ENCODE measurements around the gene FASN.

FASN gene

DNA sequence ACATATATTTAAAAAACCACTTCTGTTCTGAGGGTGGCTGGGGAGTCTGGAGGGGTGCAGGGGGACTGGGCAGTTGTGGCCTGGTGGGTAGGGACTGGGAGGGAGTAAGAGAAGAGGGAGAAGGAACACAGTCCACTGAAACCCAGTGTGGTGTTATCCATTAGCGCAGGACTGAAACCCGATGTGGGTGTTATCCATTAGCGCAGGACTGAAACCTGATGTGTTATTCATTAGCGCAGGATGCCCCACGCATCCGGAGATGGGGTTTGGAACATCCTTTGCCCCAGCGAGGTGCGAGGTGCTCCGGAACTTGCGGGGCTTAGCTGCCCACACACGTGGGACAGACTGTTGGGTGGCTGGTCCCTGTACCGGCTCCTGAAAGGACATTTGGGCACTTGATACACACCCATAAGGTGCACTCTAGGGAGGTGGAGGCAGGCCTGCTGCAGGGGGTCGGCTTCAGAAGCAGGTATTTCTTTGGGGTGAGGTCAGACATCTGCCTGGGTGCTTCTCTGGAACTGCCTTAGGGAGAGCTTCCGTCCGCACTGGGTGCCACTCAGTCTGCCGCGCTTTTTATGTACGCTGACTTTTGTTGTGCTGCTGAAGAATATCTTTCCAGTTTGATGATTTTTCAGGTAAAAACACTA is 20.3 kb upstream of the FASN start:
- Histone ChIP-seq H3K27me3 (ENCODE audit: low read length) (no peaks in the 10 kb centered on the region), H3K79me2 (ENCODE audit: insufficient read depth, low read length) (no peaks in the 10 kb centered on the region), H2AFZ (ENCODE audit: low read depth, low read length, severe bottlenecking) (no peak overlapping the region), H3K9me2 (replicated peaks; ENCODE audit: insufficient read depth, low read length) (no peaks in the 10 kb centered on the region), H3K27ac (ENCODE audit: low read depth, low read length) (no peak overlapping the region), H3K9ac (ENCODE audit: low read length) (no peak overlapping the region), H3K36me3 (ENCODE audit: low read length) (no peaks in the 10 kb centered on the region), H3K4me2 (ENCODE audit: low read depth, low read length, poor library complexity, severe bottlenecking) (no peak overlapping the region), H4K20me1 (ENCODE audit: low read depth, low read length) (no peaks in the 10 kb centered on the region), H3K4me3 (ENCODE audit: insufficient read depth, low read length, poor library complexity, severe bottlenecking) (no peak overlapping the region), H3K9me3 (ENCODE audit: insufficient read depth, low read length) (no peaks in the 10 kb centered on the region), H3F3A (ENCODE audit: insufficient read depth) (no peaks in the 10 kb centered on the region)
- TF ChIP-seq, protein P1, sequence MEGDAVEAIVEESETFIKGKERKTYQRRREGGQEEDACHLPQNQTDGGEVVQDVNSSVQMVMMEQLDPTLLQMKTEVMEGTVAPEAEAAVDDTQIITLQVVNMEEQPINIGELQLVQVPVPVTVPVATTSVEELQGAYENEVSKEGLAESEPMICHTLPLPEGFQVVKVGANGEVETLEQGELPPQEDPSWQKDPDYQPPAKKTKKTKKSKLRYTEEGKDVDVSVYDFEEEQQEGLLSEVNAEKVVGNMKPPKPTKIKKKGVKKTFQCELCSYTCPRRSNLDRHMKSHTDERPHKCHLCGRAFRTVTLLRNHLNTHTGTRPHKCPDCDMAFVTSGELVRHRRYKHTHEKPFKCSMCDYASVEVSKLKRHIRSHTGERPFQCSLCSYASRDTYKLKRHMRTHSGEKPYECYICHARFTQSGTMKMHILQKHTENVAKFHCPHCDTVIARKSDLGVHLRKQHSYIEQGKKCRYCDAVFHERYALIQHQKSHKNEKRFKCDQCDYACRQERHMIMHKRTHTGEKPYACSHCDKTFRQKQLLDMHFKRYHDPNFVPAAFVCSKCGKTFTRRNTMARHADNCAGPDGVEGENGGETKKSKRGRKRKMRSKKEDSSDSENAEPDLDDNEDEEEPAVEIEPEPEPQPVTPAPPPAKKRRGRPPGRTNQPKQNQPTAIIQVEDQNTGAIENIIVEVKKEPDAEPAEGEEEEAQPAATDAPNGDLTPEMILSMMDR (IDR thresholded peaks at IDR 0.05; ENCODE audit: insufficient read depth, low read length, poor library complexity, severe bottlenecking) = no peak
- no peak for TF ChIP-seq EZH2phosphoT487 (conservative IDR thresholded peaks at IDR 0.05; ENCODE audit: low read length)

DNA sequence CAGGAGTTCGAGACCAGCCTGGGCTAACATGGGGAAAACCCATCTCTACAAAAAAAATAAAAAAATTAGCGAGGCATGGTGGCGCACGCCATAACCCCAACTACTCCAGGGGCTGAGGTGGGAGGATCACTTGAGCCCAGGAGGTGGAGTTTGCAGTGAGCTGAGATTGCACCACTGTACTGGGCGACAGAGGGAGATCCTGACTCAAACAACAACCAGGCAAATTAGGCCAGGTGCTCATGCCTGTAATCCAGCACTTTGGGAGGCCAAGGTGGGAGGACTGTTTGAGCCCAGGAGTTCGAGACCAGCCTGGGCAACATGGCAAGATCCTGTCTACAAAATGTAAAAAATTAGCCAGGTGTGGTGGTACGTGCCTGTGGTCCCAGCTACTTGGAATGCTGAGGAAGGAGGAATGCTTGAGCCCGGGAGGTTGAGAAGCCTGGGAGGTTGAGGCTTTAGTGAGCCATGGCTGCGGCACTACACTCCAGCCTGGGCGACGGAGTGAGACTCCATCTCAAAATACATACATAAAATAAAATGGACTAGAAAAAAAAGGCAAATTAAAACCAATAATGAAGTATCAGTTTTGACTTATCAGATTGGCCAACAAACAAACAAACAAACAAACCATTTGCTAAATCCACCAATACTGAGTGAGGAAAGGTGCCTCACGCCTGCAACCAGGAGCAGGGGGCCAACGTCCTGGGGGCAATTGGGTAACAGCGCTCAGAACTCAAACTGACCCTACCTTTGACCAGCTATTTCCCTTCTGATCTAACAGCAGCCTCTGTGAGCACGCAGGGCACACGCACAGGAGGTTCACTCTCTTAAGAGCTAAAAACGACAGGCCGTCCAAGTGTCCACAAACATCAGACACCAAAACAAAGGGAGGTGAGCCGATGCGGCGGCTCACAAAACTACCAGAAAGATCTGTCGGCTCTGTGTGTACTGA is 19.4 kb upstream of the FASN start:
- TF ChIP-seq, protein P1 (IDR thresholded peaks at IDR 0.05; ENCODE audit: insufficient read depth, low read length, poor library complexity, severe bottlenecking) = no peak
- no peak for TF ChIP-seq EZH2phosphoT487 (conservative IDR thresholded peaks at IDR 0.05; ENCODE audit: low read length)
- H2AFZ ChIP-seq (ENCODE audit: low read depth, low read length, severe bottlenecking) = no peak overlapping the region
- H3K9me2 ChIP-seq (replicated peaks; ENCODE audit: insufficient read depth, low read length) = no peaks in the 10 kb centered on the region
- no peaks in the 10 kb centered on the region for H3F3A ChIP-seq (ENCODE audit: insufficient read depth)
- H3K27ac ChIP-seq (ENCODE audit: low read depth, low read length) = no peak overlapping the region
- H3K9ac ChIP-seq (ENCODE audit: low read length) = no peak overlapping the region
- no peak overlapping the region for H3K4me2 ChIP-seq (ENCODE audit: low read depth, low read length, poor library complexity, severe bottlenecking)
- H3K4me3 ChIP-seq (ENCODE audit: insufficient read depth, low read length, poor library complexity, severe bottlenecking) = no peak overlapping the region
- H3K79me2 ChIP-seq (ENCODE audit: insufficient read depth, low read length) = no peaks in the 10 kb centered on the region
- H3K9me3 ChIP-seq (ENCODE audit: insufficient read depth, low read length) = no peaks in the 10 kb centered on the region
- H3K36me3 ChIP-seq (ENCODE audit: low read length) = no peaks in the 10 kb centered on the region
- H4K20me1 ChIP-seq (ENCODE audit: low read depth, low read length) = no peaks in the 10 kb centered on the region
- H3K27me3 ChIP-seq (ENCODE audit: low read length) = no peaks in the 10 kb centered on the region

DNA sequence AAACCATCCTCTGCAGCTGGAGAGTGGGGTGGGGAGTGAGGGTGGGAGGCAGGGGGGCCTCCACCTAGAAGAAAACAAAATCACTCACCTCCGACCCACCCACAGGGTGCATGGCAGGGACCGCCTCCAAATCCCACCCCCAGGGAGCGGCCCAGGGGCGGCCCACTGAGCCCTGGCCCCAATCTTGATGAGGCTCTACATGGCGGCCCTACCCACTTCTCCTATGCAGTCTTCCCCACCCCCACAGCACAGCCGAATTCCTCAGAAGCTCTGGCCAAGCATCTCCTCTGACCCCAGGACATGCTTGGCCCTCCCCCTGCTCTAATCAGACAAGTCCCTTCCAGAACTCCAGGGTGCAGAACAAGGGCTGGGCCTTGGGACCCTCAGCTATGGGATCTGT is 18.2 kb upstream of the FASN start:
- H3K27ac ChIP-seq (ENCODE audit: low read depth, low read length) = no peak overlapping the region
- no peaks in the 10 kb centered on the region for H3F3A ChIP-seq (ENCODE audit: insufficient read depth)
- TF ChIP-seq, protein P1 (IDR thresholded peaks at IDR 0.05; ENCODE audit: insufficient read depth, low read length, poor library complexity, severe bottlenecking) = no peak
- TF ChIP-seq EZH2phosphoT487 (conservative IDR thresholded peaks at IDR 0.05; ENCODE audit: low read length) = no peak

More for the DNA sequence above, 18.2 kb upstream of the FASN start:
- no peaks in the 10 kb centered on the region for H3K9me2 ChIP-seq (replicated peaks; ENCODE audit: insufficient read depth, low read length)
- H2AFZ ChIP-seq (ENCODE audit: low read depth, low read length, severe bottlenecking) = no peak overlapping the region
- H3K9ac ChIP-seq (ENCODE audit: low read length) = no peak overlapping the region
- no peak overlapping the region for H3K4me2 ChIP-seq (ENCODE audit: low read depth, low read length, poor library complexity, severe bottlenecking)
- no peaks in the 10 kb centered on the region for H3K9me3 ChIP-seq (ENCODE audit: insufficient read depth, low read length)
- H3K36me3 ChIP-seq (ENCODE audit: low read length) = no peaks in the 10 kb centered on the region
- no peaks in the 10 kb centered on the region for H3K79me2 ChIP-seq (ENCODE audit: insufficient read depth, low read length)
- H3K4me3 ChIP-seq (ENCODE audit: insufficient read depth, low read length, poor library complexity, severe bottlenecking) = no peak overlapping the region
- no peaks in the 10 kb centered on the region for H4K20me1 ChIP-seq (ENCODE audit: low read depth, low read length)
- no peaks in the 10 kb centered on the region for H3K27me3 ChIP-seq (ENCODE audit: low read length)

All from SU-DHL-6 (cell line).